Liver (tissue), 3 donors: Measurements from ENCODE around the gene SCAMP4.

Experiments used
- EGR1 ChIP-seq, 2 donors: IDR thresholded peaks; 2 replicates each; pipeline ENCODE4 v1.6.1; 2016 to 2018; ENCODE audit warnings: antibody characterized with exemption in 2 of 2, low read depth in 2 of 2
- HNF4A ChIP-seq, 2 donors: conservative IDR thresholded peaks; 2 replicates each; pipeline ENCODE4 v1.6.1; 2016; ENCODE audit warnings: antibody characterized with exemption in 2 of 2, mild to moderate bottlenecking in 2 of 2
- HNF4G ChIP-seq: IDR thresholded peaks from 2 replicates; pipeline ENCODE4 v1.6.1; 2016; ENCODE audit warnings: antibody characterized with exemption
- JUND ChIP-seq, 2 donors: IDR thresholded peaks; 2 replicates each; pipeline ENCODE4 v1.6.1; 2016; ENCODE audit warnings: antibody characterized with exemption in 2 of 2
- RAD21 ChIP-seq, 2 donors: IDR thresholded peaks; 2 replicates each; pipeline ENCODE4 v1.6.1; 2016; ENCODE audit warnings: antibody characterized with exemption in 2 of 2, mild to moderate bottlenecking in 2 of 2
- RXRA ChIP-seq, 2 donors: IDR thresholded peaks; 2 replicates each; pipeline ENCODE4 v1.6.1; 2017 to 2018; ENCODE audit warnings: antibody characterized with exemption in 2 of 2, mild to moderate bottlenecking in 1 of 2
- SP1 ChIP-seq: IDR thresholded peaks from 2 replicates; pipeline ENCODE4 v1.6.1; 2018; ENCODE audit warnings: antibody characterized with exemption, mild to moderate bottlenecking
- TAF1 ChIP-seq: conservative IDR thresholded peaks from 2 replicates; pipeline ENCODE4 v1.6.1; 2016; ENCODE audit warnings: antibody characterized with exemption, mild to moderate bottlenecking
- TF ChIP-seq, protein P1 (sequence below): IDR thresholded peaks from 2 replicates; pipeline ENCODE4 v1.6.1; 2016; ENCODE audit warnings: antibody characterized with exemption
- TF ChIP-seq, protein P2 (sequence below): fragments of 150-350 bp; IDR thresholded peaks from 2 replicates; pipeline ENCODE4 v1.5.1; 2017; ENCODE audit warnings: improper control_type of control experiment, low read depth, low read length; ENCODE audit not compliant: missing input control
- TF ChIP-seq, protein P3 (sequence below): IDR thresholded peaks from 2 replicates; pipeline ENCODE4 v1.6.1; 2016; ENCODE audit warnings: antibody characterized with exemption, mild to moderate bottlenecking
- TF ChIP-seq, protein P4 (sequence below): IDR thresholded peaks from 2 replicates; pipeline ENCODE4 v1.6.1; 2016; ENCODE audit warnings: antibody characterized with exemption
- TF ChIP-seq, protein P5 (sequence below): IDR thresholded peaks from 2 replicates; pipeline ENCODE4 v1.6.1; 2016; ENCODE audit warnings: antibody characterized with exemption
- donor health status: healthy.
- donor health status: healthy.

DNA sequence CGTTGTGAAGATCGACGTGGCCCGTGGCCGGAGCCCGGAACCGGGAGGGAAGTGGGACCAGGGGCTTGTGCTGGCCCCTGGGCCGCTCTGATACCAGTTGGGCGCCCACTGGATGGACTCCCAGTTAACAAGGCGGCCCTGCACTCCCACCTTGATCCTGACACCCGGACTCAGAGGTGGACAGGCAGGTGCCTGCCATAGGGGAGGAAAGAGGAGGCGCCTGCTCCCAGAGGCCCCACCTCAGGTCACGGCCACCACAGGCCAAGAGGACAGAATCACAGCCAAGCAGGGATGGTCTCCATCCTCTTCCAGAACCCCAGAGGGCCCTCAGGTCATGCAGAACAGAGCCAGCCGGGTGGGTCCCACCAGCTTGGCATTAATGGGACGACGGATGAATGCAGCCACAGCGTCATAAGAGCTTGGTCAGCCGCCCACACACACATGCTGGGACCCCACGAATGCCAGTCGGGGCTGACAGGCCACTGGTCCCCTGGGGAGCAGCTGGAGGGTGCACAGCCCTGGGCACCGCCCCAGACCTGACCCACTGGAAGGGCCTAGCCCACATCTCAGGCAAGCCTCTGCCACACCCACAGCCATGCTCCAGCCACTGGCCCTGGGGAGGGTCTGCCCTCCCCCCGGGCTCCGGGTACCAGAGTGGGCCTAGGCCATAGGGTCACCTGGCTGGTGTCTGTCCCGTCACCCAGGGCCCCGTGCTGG lies 32.2 kb upstream of the SCAMP4 start:
- TF ChIP-seq, protein P1, sequence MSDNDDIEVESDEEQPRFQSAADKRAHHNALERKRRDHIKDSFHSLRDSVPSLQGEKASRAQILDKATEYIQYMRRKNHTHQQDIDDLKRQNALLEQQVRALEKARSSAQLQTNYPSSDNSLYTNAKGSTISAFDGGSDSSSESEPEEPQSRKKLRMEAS: no peak
- TF ChIP-seq, protein P2, sequence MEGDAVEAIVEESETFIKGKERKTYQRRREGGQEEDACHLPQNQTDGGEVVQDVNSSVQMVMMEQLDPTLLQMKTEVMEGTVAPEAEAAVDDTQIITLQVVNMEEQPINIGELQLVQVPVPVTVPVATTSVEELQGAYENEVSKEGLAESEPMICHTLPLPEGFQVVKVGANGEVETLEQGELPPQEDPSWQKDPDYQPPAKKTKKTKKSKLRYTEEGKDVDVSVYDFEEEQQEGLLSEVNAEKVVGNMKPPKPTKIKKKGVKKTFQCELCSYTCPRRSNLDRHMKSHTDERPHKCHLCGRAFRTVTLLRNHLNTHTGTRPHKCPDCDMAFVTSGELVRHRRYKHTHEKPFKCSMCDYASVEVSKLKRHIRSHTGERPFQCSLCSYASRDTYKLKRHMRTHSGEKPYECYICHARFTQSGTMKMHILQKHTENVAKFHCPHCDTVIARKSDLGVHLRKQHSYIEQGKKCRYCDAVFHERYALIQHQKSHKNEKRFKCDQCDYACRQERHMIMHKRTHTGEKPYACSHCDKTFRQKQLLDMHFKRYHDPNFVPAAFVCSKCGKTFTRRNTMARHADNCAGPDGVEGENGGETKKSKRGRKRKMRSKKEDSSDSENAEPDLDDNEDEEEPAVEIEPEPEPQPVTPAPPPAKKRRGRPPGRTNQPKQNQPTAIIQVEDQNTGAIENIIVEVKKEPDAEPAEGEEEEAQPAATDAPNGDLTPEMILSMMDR: no peak
- TF ChIP-seq, protein P3, sequence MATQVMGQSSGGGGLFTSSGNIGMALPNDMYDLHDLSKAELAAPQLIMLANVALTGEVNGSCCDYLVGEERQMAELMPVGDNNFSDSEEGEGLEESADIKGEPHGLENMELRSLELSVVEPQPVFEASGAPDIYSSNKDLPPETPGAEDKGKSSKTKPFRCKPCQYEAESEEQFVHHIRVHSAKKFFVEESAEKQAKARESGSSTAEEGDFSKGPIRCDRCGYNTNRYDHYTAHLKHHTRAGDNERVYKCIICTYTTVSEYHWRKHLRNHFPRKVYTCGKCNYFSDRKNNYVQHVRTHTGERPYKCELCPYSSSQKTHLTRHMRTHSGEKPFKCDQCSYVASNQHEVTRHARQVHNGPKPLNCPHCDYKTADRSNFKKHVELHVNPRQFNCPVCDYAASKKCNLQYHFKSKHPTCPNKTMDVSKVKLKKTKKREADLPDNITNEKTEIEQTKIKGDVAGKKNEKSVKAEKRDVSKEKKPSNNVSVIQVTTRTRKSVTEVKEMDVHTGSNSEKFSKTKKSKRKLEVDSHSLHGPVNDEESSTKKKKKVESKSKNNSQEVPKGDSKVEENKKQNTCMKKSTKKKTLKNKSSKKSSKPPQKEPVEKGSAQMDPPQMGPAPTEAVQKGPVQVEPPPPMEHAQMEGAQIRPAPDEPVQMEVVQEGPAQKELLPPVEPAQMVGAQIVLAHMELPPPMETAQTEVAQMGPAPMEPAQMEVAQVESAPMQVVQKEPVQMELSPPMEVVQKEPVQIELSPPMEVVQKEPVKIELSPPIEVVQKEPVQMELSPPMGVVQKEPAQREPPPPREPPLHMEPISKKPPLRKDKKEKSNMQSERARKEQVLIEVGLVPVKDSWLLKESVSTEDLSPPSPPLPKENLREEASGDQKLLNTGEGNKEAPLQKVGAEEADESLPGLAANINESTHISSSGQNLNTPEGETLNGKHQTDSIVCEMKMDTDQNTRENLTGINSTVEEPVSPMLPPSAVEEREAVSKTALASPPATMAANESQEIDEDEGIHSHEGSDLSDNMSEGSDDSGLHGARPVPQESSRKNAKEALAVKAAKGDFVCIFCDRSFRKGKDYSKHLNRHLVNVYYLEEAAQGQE: no peak
- TF ChIP-seq TAF1 (no peak), RXRA (IDR thresholded peaks at IDR 0.05) (no peak), HNF4G (no peak), RAD21 (IDR thresholded peaks at IDR 0.05) (no peak), HNF4A (conservative IDR thresholded peaks at IDR 0.05) (no peak), SP1 (no peak), EGR1 (IDR thresholded peaks at IDR 0.05; ENCODE audit: low read depth in 2 of 2) (no peak), JUND (IDR thresholded peaks at IDR 0.05) (no peak)
- TF ChIP-seq, protein P4, sequence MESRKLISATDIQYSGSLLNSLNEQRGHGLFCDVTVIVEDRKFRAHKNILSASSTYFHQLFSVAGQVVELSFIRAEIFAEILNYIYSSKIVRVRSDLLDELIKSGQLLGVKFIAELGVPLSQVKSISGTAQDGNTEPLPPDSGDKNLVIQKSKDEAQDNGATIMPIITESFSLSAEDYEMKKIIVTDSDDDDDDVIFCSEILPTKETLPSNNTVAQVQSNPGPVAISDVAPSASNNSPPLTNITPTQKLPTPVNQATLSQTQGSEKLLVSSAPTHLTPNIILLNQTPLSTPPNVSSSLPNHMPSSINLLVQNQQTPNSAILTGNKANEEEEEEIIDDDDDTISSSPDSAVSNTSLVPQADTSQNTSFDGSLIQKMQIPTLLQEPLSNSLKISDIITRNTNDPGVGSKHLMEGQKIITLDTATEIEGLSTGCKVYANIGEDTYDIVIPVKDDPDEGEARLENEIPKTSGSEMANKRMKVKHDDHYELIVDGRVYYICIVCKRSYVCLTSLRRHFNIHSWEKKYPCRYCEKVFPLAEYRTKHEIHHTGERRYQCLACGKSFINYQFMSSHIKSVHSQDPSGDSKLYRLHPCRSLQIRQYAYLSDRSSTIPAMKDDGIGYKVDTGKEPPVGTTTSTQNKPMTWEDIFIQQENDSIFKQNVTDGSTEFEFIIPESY: no peak
- TF ChIP-seq, protein P5, sequence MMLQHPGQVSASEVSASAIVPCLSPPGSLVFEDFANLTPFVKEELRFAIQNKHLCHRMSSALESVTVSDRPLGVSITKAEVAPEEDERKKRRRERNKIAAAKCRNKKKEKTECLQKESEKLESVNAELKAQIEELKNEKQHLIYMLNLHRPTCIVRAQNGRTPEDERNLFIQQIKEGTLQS: no peak
